Mucosa of gallbladder (tissue), 1 donor: ENCODE measurements around the gene PACC1. TPM values are rescaled to one million over a fixed set of nuclear protein-coding genes. Genes with fewer than 3 reads are reported as not detected.
"Not testable (repeated sequence)": the region's sequence is repeated elsewhere in the genome, so short reads cannot be mapped to it uniquely, and the experiment has no call there.

Source experiments
- DNase-seq: peaks from one replicate; pipeline ENCODE4 v3.0.0-alpha.2; 2020; ENCODE audit warnings: low spot score
- total RNA-seq: library from RNA; stranded (reverse); gene quantifications from one replicate; pipeline ENCODE4 v1.2.1, GENCODE V29; 2021
- donor health status: DM: no; HTN: no; CAD: no.

Gene PACC1
- total RNA-seq, 1 donor from 2014 or later: 4.0 TPM

DNA sequence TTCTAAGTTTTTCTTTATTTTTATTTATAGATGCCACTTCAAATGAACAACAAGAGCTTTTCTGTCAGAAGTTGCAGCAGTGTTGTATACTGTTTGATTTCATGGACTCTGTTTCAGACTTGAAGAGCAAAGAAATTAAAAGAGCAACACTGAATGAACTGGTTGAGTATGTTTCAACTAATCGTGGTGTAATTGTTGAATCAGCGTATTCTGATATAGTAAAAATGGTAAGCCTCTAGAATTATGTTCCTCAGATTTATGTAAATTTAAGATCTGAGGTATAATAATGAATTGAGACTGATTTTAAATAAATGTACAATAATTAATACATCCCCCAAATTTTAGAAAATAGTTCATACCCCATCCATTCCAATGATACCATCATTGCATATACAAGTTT, 85.6 kb downstream of the PACC1 start:
- no peak for DNase-seq

GRCh38 chr1:212328248-212328647, 86.4 kb downstream of the PACC1 start:
- no peak for DNase-seq

DNA sequence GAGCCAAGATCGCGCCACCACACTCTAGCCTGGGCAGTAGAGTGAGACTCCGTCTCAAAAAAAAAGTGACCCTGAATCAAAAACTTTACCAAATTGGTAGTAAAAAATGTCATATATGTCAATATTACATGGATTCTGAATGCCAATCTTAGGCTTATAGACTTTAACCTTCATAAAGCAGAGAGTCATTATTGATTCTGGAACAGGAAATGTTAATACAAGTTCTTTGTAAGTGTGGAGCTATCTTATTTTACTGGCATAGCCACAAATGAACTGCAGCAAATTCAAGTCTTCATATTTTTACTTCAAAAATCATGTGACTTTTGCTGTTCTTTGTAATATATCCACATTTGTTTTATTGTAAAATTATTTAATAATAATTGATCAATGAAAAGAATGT, 88.1 kb downstream of the PACC1 start:
- DNase-seq: no peak

GRCh38 chr1:212323066-212323465, 91.6 kb downstream of the PACC1 start:
- no peak for DNase-seq

DNA sequence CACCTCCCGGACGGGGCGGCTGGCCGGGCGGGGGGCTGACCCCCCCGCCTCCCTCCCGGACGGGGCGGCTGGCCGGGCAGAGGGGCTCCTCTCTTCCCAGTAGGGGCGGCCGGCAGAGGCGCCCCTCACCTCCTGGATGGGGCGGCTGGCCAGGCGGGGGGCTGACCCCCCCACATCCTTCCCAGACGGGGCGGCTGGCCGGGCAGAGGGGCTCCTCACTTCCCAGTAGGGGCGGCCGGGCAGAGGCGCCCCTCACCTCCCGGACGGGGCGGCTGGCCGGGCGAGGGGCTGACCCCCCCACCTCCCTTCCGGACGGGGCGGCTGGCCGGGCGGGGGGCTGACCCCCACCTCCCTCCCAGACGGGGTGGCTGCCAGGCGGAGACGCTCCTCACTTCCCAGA, 93.7 kb downstream of the PACC1 start:
- not testable (repeated sequence) for DNase-seq

DNA sequence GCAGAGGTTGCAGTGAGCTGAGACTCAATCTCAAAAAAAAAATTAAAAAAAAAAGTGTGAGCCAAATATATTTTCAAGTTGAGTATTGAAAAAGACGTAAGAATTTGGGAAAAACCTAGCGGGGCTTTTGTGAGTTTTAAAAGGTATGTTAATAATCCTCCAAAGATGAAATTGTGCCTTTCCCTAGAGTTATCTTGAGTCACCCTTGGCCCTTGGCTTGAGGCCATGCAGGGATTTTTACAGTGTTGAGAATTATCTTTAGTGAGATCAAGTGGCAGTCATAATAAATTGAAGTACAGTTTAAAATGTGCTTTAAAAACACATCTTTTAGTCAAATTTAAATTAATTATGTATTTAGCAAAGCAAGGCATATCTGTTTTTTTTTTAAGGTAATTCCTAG, 96.8 kb downstream of the PACC1 start:
- DNase-seq: no peak

DNA sequence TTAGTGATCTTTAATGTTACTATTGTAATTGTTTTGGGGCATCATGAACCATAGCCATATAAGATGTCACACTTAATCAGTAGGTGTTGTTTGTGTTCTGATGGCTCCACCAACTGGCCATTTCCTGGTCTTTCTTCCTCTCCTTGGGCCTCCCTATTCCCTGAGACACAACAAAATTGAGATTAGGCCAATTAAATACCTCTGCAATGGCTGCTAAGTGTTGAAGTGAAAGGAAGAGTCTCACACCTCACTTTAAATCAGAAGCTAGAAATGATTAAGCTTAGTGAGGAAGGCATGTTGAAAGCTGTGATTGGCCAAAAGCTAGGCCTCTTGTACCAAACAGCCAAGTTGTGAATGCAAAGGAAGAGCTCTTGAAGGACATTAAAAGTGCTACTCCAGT, 98.8 kb downstream of the PACC1 start:
- DNase-seq: no peak

DNA sequence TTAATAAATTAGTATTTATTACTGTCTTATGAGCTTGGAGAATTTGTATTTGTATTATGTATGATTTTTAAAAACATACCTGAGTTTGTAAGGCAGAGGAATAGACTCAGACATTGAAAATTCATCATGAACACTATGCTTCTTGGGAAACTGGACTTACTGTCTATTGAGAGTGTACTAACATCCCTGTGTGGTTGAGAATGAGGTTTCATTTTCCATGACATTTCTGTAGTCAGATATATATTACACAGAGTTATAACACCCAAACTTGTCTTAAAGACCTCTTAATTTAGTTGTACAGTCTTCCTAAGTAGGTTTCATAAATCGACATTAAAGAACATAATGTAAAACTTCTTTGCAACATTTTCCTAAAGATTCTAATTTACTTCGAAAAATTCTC, 99.5 kb downstream of the PACC1 start:
- DNase-seq: no peak

Other genes with a start within 250 kb of the PACC1 start
- 53.3 TPM for gene PPP2R5A, start 129.5 kb downstream of the PACC1 start, total RNA-seq
- 64.3 TPM for gene NENF, start 18.0 kb upstream of the PACC1 start, total RNA-seq
- 17.3 TPM for gene ATF3, start 193.9 kb upstream of the PACC1 start, total RNA-seq